Endothelial cell (in vitro differentiated cells): ENCODE data around the gene PDE4D. TPM values are rescaled to one million over a fixed set of nuclear protein-coding genes. Genes with fewer than 3 reads are reported as not detected.

Experiments used
- DNase-seq: peaks from one replicate; pipeline ENCODE4 v3.0.0; 2021; ENCODE audit warnings: low spot score
- H3K27ac Mint-ChIP-seq: one replicate; pipeline ENCODE4 v1.8.0; 2021; ENCODE audit warnings: mixed read lengths, inconsistent platforms; ENCODE audit not compliant: unreplicated experiment
- H3K27me3 Mint-ChIP-seq: one replicate; pipeline ENCODE4 v1.8.0; 2021; ENCODE audit warnings: mild to moderate bottlenecking, moderate library complexity, mixed read lengths, inconsistent platforms; ENCODE audit not compliant: unreplicated experiment
- H3K36me3 Mint-ChIP-seq: one replicate; pipeline ENCODE4 v1.8.0; 2021; ENCODE audit warnings: mild to moderate bottlenecking, low read depth, mixed read lengths, inconsistent platforms; ENCODE audit not compliant: unreplicated experiment
- H3K4me1 Mint-ChIP-seq: one replicate; pipeline ENCODE4 v1.8.0; 2021; ENCODE audit warnings: mild to moderate bottlenecking, mixed read lengths, inconsistent platforms; ENCODE audit not compliant: unreplicated experiment
- H3K4me3 Mint-ChIP-seq: one replicate; pipeline ENCODE4 v1.8.0; 2021; ENCODE audit warnings: mild to moderate bottlenecking, mixed read lengths, inconsistent platforms; ENCODE audit not compliant: unreplicated experiment
- H3K9me3 Mint-ChIP-seq: one replicate; pipeline ENCODE4 v1.8.0; 2021; ENCODE audit warnings: mixed read lengths, inconsistent platforms; ENCODE audit not compliant: unreplicated experiment
- total RNA-seq: library from RNA; stranded (reverse); fragmentation: NEBNext Ultra II Directional; extraction: Animal tissue kit (Norgen Biotek cat#: 25700); gene quantifications from one replicate; pipeline ENCODE4 v1.2.1, GENCODE V29; 2021; ENCODE audit not compliant: unreplicated experiment
- TF ChIP-seq, protein P1 (sequence below): fragments of 200-600 bp; sonication (generic); IDR thresholded peaks from one replicate; pipeline ENCODE4 v1.5.0; 2021; ENCODE audit warnings: antibody characterized with exemption; ENCODE audit not compliant: unreplicated experiment

Gene PDE4D
- total RNA-seq, 1 donor from 2014 or later: 9.4 TPM

GRCh38 chr5:58926541-58926935, 967.0 kb downstream of the PDE4D start:
- H3K4me1 Mint-ChIP-seq: no peaks in the 10 kb centered on the region
- no peak overlapping the region for H3K27ac Mint-ChIP-seq
- no peaks in the 10 kb centered on the region for H3K27me3 Mint-ChIP-seq
- TF ChIP-seq, protein P1, sequence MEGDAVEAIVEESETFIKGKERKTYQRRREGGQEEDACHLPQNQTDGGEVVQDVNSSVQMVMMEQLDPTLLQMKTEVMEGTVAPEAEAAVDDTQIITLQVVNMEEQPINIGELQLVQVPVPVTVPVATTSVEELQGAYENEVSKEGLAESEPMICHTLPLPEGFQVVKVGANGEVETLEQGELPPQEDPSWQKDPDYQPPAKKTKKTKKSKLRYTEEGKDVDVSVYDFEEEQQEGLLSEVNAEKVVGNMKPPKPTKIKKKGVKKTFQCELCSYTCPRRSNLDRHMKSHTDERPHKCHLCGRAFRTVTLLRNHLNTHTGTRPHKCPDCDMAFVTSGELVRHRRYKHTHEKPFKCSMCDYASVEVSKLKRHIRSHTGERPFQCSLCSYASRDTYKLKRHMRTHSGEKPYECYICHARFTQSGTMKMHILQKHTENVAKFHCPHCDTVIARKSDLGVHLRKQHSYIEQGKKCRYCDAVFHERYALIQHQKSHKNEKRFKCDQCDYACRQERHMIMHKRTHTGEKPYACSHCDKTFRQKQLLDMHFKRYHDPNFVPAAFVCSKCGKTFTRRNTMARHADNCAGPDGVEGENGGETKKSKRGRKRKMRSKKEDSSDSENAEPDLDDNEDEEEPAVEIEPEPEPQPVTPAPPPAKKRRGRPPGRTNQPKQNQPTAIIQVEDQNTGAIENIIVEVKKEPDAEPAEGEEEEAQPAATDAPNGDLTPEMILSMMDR: no peak
- no peaks in the 10 kb centered on the region for H3K9me3 Mint-ChIP-seq
- H3K36me3 Mint-ChIP-seq: no peaks in the 10 kb centered on the region
- DNase-seq: no peak
- H3K4me3 Mint-ChIP-seq: no peak overlapping the region

DNA sequence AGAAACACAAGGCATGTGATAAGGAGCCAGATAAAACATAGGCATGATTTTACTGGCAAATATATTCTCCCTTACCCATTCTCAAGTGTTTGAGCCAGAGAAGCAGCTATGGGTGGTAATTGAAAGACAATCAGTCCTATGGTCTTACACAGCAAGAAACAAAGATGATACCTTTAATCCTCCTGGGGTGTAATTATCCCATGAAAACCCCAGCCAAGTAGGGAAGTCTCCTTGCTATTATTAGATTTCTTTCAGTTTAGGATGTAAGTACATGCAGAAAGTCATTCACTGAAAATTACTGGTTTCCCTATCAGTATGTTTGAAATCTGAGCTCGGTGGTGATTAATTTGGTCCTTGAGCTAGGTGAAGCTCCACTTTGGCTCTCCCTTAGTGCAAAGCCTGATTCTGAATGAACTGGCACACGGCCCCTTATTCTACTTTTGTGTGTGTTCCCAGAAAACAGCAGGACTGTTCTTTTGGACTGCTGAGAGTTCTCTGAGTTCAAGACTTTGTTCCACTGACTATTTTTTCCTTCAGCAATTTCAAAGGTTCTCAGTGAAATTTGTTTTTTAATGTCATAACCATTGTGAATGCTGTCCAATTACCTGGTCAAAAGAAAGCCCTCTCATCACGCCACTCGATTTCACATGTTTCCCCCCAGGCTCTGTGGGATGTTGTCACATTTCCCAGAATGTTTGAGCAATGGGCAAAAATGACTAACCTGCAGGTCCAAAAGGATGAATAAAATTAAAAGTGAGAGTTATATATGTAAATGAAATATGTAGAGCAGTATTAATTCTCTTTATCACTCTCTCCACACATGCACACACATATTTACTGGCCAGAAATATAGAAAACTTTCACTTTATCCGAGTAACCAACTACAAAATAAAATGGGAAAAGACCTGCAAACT, 967.6 kb downstream of the PDE4D start:
- TF ChIP-seq, protein P1: no peak

DNA sequence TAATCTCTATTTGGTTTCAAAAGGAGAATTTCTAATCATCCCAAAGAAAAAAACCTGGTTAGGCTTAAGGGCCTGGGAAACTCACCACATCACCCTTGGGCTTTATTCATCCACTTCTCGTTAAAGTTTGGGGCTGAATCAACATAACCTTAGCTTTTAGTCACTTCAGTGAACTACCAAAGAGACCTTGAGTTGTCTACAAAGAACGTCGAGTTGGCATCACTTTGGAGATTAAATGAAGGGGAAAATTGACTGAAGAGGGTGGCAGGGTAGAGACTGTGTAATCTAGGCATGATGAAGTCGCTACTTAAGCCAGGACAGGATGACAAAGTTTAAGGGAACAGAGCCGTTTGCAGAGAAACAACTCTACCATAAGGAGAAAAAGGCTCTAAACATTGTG, 969.2 kb downstream of the PDE4D start:
- TF ChIP-seq, protein P1: no peak
- Mint-ChIP-seq H3K27me3 (no peaks in the 10 kb centered on the region), H3K9me3 (no peaks in the 10 kb centered on the region), H3K36me3 (no peaks in the 10 kb centered on the region), H3K27ac (no peak overlapping the region), H3K4me1 (no peaks in the 10 kb centered on the region), H3K4me3 (no peak overlapping the region)
- DNase-seq: no peak

More for the DNA sequence above, 967.6 kb downstream of the PDE4D start:
- no peaks in the 10 kb centered on the region for H3K27me3 Mint-ChIP-seq
- H3K4me1 Mint-ChIP-seq: no peaks in the 10 kb centered on the region
- H3K4me3 Mint-ChIP-seq: no peak overlapping the region
- no peaks in the 10 kb centered on the region for H3K36me3 Mint-ChIP-seq
- no peak overlapping the region for H3K27ac Mint-ChIP-seq
- H3K9me3 Mint-ChIP-seq: no peaks in the 10 kb centered on the region
- DNase-seq: no peak

DNA sequence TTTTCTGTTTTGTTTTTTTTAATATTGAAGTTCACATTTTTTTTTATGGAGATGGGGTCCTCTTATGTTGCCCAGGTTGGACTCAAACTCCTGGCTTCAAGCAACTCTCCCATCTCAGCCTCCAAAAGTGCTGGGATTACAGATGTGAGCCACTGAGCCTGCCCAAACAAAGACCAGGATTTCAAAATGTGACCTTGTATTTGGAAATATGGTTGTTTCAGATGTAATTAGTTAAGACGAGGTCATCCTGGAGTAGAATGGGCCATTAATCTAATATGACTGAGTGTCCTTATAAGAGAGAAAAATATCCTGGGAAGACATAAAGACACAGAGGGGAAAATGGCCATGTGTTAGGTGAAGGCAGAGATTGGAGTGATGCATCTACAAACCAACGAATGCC, 970.2 kb downstream of the PDE4D start:
- Mint-ChIP-seq H3K27me3 (no peaks in the 10 kb centered on the region), H3K27ac (no peak overlapping the region), H3K4me3 (no peak overlapping the region), H3K36me3 (no peaks in the 10 kb centered on the region), H3K9me3 (no peaks in the 10 kb centered on the region), H3K4me1 (no peaks in the 10 kb centered on the region)
- no peak for DNase-seq
- TF ChIP-seq, protein P1: no peak

DNA sequence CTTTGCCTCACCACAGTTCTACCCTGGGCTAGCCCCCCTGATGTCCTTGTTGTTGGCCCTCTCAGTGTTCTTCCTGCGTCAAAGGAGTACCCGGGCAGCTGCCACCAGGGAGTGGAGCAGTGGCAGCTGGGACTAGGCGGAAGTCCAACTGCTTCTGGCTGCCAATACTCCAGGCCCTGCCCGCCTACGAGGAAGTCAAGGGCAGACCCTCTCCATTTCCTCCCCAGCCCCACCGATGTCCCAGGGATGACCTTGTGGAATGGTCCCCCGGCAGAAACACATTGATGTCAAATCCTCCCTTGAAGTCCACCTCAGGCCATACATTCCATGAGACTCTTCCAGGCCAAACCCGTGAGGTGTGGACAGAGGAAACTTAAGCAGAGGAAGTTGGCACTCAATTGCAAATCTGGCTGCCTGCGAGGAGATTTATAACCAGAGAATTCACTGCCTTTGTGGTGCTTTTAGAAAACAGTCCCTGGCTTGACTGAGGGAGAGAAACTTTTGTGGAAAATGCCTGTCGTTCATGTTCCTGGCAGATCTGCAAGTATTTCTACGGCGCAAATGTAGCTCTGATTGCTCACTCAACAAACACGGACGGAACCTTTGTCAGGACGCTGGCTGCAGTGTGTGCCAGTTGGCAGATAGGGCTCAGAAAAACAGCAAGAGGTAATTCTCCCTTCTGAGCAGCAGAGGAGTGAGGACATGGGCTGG, 970.9 kb downstream of the PDE4D start:
- TF ChIP-seq, protein P1: no peak
- Mint-ChIP-seq H3K27me3 (no peaks in the 10 kb centered on the region), H3K9me3 (no peaks in the 10 kb centered on the region), H3K4me1 (no peaks in the 10 kb centered on the region), H3K36me3 (no peaks in the 10 kb centered on the region), H3K4me3 (no peak overlapping the region), H3K27ac (no peak overlapping the region)
- no peak for DNase-seq
